Panc1 (cell line): Measurements from ENCODE around the gene SLC6A17.

ENCODE experiments used
- CTCF ChIP-seq: fragments of 450-650 bp; IDR thresholded peaks from 2 replicates; pipeline ENCODE4 v1.5.1; 2017; ENCODE audit warnings: mild to moderate bottlenecking
- POLR2AphosphoS5 ChIP-seq: IDR thresholded peaks from 2 replicates; pipeline ENCODE4 v1.6.1; 2012; ENCODE audit warnings: mild to moderate bottlenecking, low read depth, low read length, moderate library complexity
- SIN3A ChIP-seq: IDR thresholded peaks from 2 replicates; pipeline ENCODE4 v1.6.1; 2012; ENCODE audit warnings: low read depth, mild to moderate bottlenecking, low read length, moderate library complexity, borderline replicate concordance; ENCODE audit not compliant: insufficient read depth
- TF ChIP-seq, protein P1 (sequence below), 2 experiments: IDR thresholded peaks; 2 replicates each; pipeline ENCODE4 v1.6.1; 2011 to 2012; ENCODE audit warnings: low read depth in 2 of 2, control low read depth in 1 of 2, low read length in 1 of 2, mild to moderate bottlenecking in 1 of 2, moderate library complexity in 1 of 2; ENCODE audit not compliant: insufficient read depth in 1 of 2

DNA sequence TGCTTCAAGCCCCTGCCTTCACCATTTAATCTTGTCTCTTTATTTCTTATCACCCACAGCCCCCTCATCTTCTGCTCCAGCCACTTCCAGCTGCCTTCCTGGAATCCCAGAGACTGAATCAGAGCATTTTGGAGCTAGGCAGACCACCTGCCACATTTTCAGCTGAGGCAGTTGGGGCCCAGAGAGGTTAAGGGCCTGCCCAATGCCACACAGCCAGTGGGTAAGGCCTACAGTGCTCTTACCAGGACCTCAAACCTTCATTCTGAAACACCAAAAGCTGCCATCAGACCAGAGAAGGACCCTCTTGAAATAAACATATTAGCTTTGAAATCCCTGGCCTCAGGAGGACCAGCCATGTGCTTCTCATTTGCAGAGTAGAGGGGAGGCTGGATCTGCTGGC, 17.6 kb upstream of the SLC6A17 start:
- no peak for TF ChIP-seq CTCF
- TF ChIP-seq, protein P1, sequence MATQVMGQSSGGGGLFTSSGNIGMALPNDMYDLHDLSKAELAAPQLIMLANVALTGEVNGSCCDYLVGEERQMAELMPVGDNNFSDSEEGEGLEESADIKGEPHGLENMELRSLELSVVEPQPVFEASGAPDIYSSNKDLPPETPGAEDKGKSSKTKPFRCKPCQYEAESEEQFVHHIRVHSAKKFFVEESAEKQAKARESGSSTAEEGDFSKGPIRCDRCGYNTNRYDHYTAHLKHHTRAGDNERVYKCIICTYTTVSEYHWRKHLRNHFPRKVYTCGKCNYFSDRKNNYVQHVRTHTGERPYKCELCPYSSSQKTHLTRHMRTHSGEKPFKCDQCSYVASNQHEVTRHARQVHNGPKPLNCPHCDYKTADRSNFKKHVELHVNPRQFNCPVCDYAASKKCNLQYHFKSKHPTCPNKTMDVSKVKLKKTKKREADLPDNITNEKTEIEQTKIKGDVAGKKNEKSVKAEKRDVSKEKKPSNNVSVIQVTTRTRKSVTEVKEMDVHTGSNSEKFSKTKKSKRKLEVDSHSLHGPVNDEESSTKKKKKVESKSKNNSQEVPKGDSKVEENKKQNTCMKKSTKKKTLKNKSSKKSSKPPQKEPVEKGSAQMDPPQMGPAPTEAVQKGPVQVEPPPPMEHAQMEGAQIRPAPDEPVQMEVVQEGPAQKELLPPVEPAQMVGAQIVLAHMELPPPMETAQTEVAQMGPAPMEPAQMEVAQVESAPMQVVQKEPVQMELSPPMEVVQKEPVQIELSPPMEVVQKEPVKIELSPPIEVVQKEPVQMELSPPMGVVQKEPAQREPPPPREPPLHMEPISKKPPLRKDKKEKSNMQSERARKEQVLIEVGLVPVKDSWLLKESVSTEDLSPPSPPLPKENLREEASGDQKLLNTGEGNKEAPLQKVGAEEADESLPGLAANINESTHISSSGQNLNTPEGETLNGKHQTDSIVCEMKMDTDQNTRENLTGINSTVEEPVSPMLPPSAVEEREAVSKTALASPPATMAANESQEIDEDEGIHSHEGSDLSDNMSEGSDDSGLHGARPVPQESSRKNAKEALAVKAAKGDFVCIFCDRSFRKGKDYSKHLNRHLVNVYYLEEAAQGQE (IDR thresholded peaks at IDR 0.05; ENCODE audit: insufficient read depth in 1 of 2, low read depth in 2 of 2, low read length in 1 of 2) = no peak
- no peak for TF ChIP-seq POLR2AphosphoS5
- TF ChIP-seq SIN3A = no peak
